Measurements from ENCODE around the gene PARN. TPM values are rescaled to one million over a fixed set of nuclear protein-coding genes. Genes with fewer than 3 reads are reported as not detected.

Gene PARN
- polyA plus RNA-seq, 3 donors = 18.4 to 24.4 (median 19.1) TPM

DNA sequence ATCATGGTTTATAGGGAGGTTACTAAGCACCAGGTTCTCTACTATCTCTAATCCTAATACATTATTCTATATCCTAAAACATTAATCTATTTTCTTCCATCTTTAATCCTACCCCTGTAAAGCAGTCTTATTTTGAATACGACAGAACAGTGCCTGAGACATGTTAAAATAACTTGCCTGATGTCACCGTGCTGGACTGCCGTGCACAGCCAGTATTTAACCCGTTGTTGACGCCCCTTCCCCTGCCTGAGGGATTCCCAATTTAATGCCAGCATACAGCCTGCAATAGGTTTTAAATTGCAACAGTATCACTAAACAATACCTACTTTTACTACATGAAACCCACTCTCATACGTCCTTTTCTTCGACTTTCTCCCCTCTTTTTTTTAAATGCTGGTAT lies 133.3 kb downstream of the PARN start:
- Mint-ChIP-seq H3K9me3 (no peaks in the 10 kb centered on the region), H3K4me1 (peaks cover 10% of the 10 kb centered on the region), H3K36me3 (peaks cover 22 to 28% of the 10 kb centered on the region in 2 donors), H3K4me3 (no peak overlapping the region), H3K27me3 (ENCODE audit: low read depth in 3 of 3) (peaks cover 0 to 1% (median 0%) of the 10 kb centered on the region in 3 donors), H3K27ac (no peak overlapping the region)
- WGBS (ENCODE audit: insufficient coverage) = 90% methylated on average over 7 of the region's 7 CpGs
- TF ChIP-seq CTCF (IDR thresholded peaks at IDR 0.05) = no peak
- Histone ChIP-seq H2AFZ (ENCODE audit: insufficient read depth, low read depth, low read length, poor library complexity, severe bottlenecking) (no peak overlapping the region), H3K9me3 (replicated peaks in 1 of 2; ENCODE audit: control insufficient read depth in 1 of 2, insufficient read depth in 1 of 2, low read length in 2 of 2) (no peaks in the 10 kb centered on the region), H3K79me2 (ENCODE audit: insufficient read depth, low read length) (no peaks in the 10 kb centered on the region), H3K9ac (ENCODE audit: insufficient read depth, low read length, poor library complexity, severe bottlenecking) (no peak overlapping the region), H3K4me2 (replicated peaks; ENCODE audit: extremely low read depth, low read length, poor library complexity, severe bottlenecking) (no peak overlapping the region), H3K36me3 (replicated peaks in 1 of 2; ENCODE audit: control insufficient read depth in 1 of 2, insufficient read depth in 2 of 2, low read length in 2 of 2) (peaks cover 0 to 12% of the 10 kb centered on the region in 2 donors), H3K27me3 (ENCODE audit: control insufficient read depth in 2 of 2, insufficient read depth in 2 of 2, low read length in 2 of 2) (no peaks in the 10 kb centered on the region), H4K20me1 (ENCODE audit: insufficient read depth, low read length) (peaks cover 7% of the 10 kb centered on the region), H3K4me1 (ENCODE audit: control insufficient read depth in 1 of 2, insufficient read depth in 2 of 2, low read length in 2 of 2) (no peaks in the 10 kb centered on the region), H3K4me3 (replicated peaks in 1 of 3; ENCODE audit: low read depth in 2 of 3, low read length in 3 of 3) (no peak overlapping the region), H3K27ac (ENCODE audit: low read depth in 1 of 2, low read length in 2 of 2) (no peak overlapping the region)
- no peak for DNase-seq
- intact Hi-C loops (cut with micrococcal nuclease) = loop anchor here in 1 of 2 donors (5.0 kb wide), 1 partner anchor 49 kb away; no protein-coding TSS in a partner anchor

GRCh38 chr16:14496047-14496770 lies 133.9 kb downstream of the PARN start:
- Histone ChIP-seq H3K79me2 (ENCODE audit: insufficient read depth, low read length) (no peaks in the 10 kb centered on the region), H3K4me3 (replicated peaks in 1 of 3; ENCODE audit: low read depth in 2 of 3, low read length in 3 of 3) (no peak overlapping the region), H3K4me1 (ENCODE audit: control insufficient read depth in 1 of 2, insufficient read depth in 2 of 2, low read length in 2 of 2) (no peaks in the 10 kb centered on the region), H3K9me3 (replicated peaks in 1 of 2; ENCODE audit: control insufficient read depth in 1 of 2, insufficient read depth in 1 of 2, low read length in 2 of 2) (no peaks in the 10 kb centered on the region), H3K9ac (ENCODE audit: insufficient read depth, low read length, poor library complexity, severe bottlenecking) (no peak overlapping the region), H4K20me1 (ENCODE audit: insufficient read depth, low read length) (peaks cover 7% of the 10 kb centered on the region), H3K27me3 (ENCODE audit: control insufficient read depth in 2 of 2, insufficient read depth in 2 of 2, low read length in 2 of 2) (no peaks in the 10 kb centered on the region), H2AFZ (ENCODE audit: insufficient read depth, low read depth, low read length, poor library complexity, severe bottlenecking) (no peak overlapping the region), H3K27ac (ENCODE audit: low read depth in 1 of 2, low read length in 2 of 2) (no peak overlapping the region), H3K36me3 (replicated peaks in 1 of 2; ENCODE audit: control insufficient read depth in 1 of 2, insufficient read depth in 2 of 2, low read length in 2 of 2) (peaks cover 0 to 12% of the 10 kb centered on the region in 2 donors), H3K4me2 (replicated peaks; ENCODE audit: extremely low read depth, low read length, poor library complexity, severe bottlenecking) (no peak overlapping the region)
- 100% methylated on average over 3 of the region's 7 CpGs for WGBS (ENCODE audit: insufficient coverage)
- TF ChIP-seq CTCF (IDR thresholded peaks at IDR 0.05) = no peak
- intact Hi-C loops (cut with micrococcal nuclease) = loop anchor here in 1 of 2 donors (5.0 kb wide), 1 partner anchor 49 kb away; no protein-coding TSS in a partner anchor
- H3K4me1 Mint-ChIP-seq = peaks cover 6% of the 10 kb centered on the region
- peaks cover 0 to 1% (median 0%) of the 10 kb centered on the region in 3 donors for H3K27me3 Mint-ChIP-seq (ENCODE audit: low read depth in 3 of 3)
- H3K4me3 Mint-ChIP-seq = no peak overlapping the region
- peaks cover 22 to 28% of the 10 kb centered on the region in 2 donors for H3K36me3 Mint-ChIP-seq
- H3K9me3 Mint-ChIP-seq = no peaks in the 10 kb centered on the region
- no peak for DNase-seq
- H3K27ac Mint-ChIP-seq = peak overlapping the region in 3 of 7 donors; percentile 12 to 68 (median 50)

Measured in CD14-positive monocyte (primary cell).